HG03354 (cell line): ENCODE results near the gene TUNAR.

Experiments
- ATAC-seq: cut with Tn5 transposase; IDR thresholded peaks from one replicate; pipeline ENCODE4 v1.9.1; 2021; ENCODE audit warnings: mild to moderate bottlenecking; ENCODE audit not compliant: unreplicated experiment, poor library complexity, severe bottlenecking

The TUNAR gene

DNA sequence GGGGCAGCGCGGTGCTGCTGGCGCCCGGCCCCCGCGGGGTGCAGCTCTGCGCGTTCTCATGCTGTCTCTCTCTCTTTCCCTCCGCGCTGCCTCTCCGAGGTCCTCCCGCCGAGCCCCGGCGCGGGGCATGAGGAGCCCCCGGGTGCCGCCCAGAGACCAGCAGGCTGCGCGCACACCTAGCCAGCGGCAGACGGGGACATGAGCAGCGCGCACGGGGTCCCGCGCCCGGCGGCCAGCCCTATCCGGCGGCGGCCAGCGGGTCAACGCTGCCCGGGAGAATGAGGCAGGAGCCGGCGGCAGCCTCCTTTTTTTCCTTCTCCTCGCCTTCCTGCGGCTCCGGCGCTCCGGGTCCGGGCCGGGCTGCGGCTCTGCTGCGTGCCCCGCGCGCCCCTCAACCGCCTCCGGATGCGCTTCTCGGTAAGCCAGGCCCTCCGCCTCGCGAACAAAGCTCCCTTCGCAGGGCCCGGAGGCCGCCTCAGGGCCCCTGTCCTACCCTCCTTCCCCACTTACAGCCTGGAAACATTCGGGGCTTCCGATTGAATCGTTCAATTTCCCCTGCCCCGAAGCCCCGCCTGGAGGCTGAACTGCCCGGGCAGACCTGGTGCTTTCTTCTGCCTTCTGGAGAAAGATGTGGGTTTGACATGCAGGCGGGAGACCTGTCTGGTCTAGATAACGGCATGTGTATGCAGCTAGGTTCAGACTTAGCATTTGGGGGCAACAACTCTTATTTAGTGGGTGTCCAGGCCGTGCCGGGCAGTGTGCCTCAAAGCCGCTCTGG, at the start of gene TUNAR:
TSS of gene TUNAR (plus strand) at position 72 of the 778 bp plus-strand sequence.
- ATAC-seq = no peak

GRCh38 chr14:95828649-95829265, 47.9 kb upstream of the TUNAR start:
- no peak for ATAC-seq

DNA sequence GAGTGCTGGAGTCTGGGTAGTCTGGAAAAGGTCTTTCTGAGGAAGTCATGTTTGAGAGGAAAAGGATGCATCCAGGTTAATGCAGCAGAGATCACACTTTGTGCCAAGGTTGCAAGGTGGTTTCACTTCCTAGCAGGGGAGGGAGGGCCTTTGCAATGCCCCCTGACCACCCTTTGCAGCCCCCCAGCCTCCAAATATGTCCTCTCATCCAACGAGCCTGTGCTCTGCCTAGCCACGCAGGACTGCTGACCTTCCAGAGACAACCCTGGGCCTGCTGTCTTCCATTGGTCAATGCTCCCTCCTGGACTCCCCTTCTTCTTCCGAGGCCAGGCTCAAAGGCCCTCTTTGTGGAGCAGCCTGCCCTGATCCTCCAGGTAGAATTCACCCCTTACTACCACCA, 47.3 kb upstream of the TUNAR start:
- ATAC-seq = no peak

DNA sequence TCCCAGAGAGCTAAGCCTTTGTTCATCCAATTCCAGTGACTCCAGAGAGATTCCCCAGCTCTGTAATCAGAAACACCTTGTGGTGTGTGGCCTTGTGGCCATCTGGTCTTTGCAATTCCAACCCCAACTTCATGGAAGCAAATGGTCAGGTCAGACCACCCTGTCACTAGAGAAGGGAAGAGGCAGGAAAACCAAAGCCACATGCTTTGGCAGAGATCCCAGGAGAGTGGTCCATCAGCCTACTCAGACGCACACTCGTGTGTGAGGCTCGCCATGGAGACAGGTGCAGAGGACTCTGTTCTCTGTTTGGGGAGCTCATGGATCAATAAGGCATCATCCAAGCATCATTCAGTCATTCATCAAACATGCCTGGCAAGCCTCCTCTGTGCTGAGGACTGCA, 46.2 kb upstream of the TUNAR start:
- no peak for ATAC-seq

GRCh38 chr14:95831041-95831440, 45.6 kb upstream of the TUNAR start:
- no peak for ATAC-seq

- no peak for ATAC-seq
Measured at GRCh38 chr14:95831468-95831867, 45.2 kb upstream of the TUNAR start.

DNA sequence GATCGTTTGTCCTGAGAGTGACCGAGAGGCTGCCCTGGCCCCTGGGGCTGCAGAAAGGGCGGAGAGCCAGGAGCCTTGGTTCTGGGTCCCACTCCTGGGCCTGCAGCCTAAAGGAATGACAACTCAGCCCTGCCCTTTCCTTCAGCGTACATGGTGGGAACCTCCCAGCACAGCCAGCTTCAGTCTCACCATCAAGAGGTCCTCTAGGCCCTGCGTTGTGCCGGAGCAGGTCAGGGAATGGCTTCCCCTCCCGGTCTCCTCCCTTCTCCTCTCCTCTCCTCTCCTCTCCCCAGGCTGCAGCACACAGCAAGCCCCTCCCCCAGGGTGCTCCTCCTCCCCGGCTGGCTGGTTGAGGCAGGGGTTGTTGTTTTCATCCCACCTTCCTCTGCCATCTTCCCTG, 44.6 kb upstream of the TUNAR start:
- no peak for ATAC-seq

GRCh38 chr14:95833429-95833828, 43.2 kb upstream of the TUNAR start:
- ATAC-seq = no peak

GRCh38 chr14:95834496-95834895, 42.1 kb upstream of the TUNAR start:
- ATAC-seq = no peak

DNA sequence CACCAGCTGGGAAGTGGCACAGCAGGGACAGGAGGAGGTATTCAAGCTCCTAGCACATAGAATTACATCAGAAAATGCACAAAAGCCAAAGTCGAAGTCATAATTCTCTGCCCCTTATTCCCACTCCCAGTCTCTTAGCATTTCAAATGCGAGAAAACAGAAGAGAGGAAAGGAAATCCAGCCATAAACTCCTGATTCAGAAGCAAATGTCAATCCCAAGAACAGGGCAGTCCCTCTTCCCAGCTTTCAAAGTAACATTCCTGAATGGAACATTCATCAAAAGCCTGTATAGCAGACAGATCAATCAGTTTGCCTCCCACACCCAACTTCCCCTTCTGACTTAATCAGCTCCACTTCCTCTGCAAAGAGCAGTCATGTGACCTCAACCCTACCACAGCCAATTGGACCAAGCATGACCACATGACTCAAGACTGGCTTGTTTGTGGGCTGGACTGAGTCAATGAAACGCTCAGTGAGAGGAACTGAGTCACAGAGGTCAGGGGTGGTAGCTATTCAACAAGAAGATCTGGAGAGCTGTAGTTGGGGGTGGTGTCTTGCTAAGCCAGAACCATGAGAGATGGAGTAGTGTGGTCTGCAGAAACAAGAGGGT, 41.4 kb upstream of the TUNAR start:
- no peak for ATAC-seq

DNA sequence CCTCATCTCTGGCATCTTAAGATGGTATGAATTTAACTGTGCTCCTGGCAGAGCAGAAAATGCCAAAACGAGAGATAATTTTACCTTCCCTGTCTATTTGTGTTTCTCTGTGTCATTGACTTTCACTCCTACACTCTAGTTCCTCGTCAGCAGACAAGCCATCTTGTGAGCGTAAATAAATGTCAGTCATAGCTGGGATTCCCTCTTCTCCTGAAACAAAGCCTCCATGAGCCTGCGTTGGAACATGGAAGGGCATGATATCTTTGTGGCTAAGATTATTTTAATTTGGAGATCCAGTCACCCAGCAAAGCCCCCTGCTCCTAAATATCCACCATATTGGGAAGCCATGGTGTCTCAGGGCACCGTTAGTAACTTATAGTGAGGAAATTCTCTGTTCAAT, 37.8 kb upstream of the TUNAR start:
- no peak for ATAC-seq

DNA sequence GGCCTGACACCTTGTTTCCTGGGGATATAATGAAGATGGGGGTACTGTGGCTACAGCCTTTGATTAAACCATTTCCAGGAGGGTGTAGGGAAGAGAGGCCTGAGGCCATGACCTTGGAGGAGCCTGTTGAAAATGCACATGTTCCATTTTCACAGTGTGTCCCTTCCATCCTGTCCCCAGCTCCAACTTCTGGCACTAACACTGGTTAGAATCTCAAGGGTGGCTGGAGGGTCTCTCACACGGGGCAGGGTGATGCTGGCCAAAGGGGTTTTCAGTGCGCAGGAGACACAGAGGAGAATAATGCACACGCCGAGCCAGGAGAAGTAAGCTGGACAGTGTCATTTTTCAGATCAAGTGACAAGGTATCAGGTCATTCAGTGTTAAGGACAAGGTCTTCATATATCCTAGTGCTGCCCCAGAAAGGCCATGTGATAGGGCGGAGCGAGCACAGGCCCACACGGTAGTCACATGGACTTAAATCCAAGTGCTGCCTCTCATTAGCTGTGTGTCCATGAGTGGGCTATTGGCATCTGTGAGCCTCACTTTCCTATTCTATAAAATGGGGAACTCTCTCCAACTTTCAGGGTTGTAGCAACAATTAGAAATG, 36.4 kb upstream of the TUNAR start:
- no peak for ATAC-seq

DNA sequence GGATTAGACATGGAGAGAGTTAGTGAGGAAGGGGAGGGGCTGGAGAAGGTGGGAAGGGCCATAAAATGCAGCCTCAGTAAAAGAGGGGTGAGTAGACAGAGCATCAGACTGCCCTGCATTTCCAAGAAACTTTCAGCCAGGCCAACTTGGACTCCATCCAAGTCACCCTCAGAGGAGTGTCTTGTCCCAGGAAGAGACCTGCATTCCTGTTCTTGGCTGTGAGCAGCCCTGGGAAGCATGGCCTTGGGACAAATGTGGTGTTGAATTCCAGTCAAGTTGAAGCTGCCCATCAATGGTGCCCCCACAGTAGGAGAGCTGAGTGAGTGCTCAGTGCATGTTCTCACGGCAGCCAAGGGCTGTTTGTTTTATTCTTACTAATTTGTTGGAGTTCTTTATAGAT, 35.0 kb upstream of the TUNAR start:
- no peak for ATAC-seq

DNA sequence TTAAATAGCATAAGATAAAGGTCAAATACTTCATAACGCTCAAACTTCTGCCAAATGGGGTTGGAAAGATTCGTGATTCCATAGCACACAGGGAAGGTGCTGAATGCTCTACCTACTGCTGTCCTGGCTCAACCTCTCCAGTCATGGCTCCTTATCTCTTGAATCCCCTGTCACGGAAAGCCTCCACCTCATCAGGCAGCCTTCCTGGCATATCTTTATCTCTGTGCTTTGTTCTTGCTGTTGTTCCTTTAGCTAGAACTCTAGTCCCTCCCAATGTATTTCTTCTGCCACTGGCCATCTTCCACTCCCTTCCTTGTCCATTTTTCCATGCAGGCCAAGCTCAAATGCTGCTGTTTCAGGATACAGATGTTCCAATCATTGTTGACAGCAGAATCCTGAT, 26.9 kb upstream of the TUNAR start:
- ATAC-seq = no peak

GRCh38 chr14:95850429-95850828, 26.2 kb upstream of the TUNAR start:
- ATAC-seq = no peak

- ATAC-seq = no peak
Measured at GRCh38 chr14:95855606-95856005, 21.0 kb upstream of the TUNAR start.

- no peak for ATAC-seq
Measured at GRCh38 chr14:95857275-95857674, 19.4 kb upstream of the TUNAR start.

DNA sequence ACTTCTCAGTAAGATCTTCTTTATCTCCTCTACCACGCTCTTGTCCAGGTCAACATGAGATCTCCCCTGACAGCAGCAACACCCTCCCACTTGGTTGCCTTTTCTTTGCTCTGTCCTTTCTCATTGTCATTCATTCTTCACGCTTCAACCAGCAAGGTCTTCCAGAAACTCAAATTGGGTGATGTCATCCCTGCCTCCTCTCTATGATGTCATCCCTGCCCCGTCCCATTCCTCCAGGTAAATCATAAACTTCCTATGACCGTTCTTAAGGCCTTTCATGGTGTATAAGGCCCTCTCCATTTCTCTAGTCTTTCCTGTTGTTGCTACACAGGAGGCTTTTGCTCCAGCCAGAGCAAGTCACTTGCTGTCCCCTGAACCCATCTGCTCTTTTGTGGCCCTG, 17.7 kb upstream of the TUNAR start:
- no peak for ATAC-seq

GRCh38 chr14:95862243-95862642, 14.4 kb upstream of the TUNAR start:
- ATAC-seq = no peak

DNA sequence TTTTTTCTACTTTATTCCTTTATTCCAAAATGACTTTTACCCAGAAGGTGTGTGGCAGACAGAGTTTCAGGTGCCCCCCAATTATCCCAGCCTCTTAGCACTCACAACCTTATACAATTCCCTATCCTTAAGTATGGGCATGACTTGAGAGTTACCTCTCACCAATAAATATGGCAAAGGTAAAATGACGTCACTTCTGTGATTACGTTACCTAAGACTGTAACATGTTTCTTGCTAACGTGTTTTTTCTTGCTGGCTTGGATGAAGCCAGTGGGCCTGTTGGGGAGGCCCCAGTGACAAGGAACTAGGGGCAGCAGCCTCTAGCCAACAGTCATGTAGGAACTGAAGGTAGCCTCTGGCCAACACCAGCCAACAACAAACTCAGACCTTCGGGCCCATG, 13.3 kb upstream of the TUNAR start:
- ATAC-seq = no peak

GRCh38 chr14:95869776-95870175, 6.9 kb upstream of the TUNAR start:
- ATAC-seq = no peak
